Fibroblast of skin of left biceps (primary cell): ENCODE data around the gene RNPEP.
"Not testable (repeated sequence)": the region's sequence is repeated elsewhere in the genome, so short reads cannot be mapped to it uniquely, and the experiment has no call there.

Experiments used
- DNase-seq, 2 experiments: peaks; one replicate each; pipeline ENCODE4 v3.0.0-alpha.2; 2013; ENCODE audit warnings: low read depth in 2 of 2

Gene RNPEP

DNA sequence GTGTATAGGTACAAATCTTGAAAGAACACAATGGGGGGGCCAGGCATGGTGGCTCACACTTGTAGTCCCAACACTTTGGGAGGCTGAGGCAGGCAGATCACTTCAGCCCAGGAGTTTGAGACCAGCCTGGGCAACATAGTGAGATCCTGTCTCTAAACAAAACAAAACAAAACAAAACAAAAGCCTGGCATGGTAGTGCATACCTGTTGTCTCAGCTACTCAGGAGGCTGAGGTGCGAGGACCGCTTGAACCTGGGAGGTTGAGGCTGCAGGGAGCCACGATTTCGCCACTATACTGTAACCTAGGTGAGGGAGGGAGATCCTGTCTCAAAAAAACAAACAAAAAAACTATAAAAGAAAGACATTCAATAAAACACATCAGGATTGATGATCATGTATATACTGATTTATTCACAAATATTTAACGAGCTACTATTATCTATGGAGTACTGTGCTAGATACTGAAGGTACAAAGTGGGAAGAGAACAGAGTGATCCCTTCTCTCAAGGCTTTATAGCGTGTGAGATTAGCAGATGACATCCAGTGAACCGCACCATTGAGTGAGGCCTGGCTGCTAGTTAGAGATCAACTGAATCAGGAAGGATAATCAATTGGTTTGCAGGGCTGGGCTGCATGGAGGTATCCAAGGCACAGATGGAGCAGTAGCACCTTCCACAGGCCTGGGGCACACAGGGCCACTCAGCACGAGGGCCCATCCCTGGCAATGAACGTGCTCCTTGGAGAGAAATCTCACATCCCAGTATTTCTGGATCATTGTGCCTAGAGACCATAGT is 54.3 kb downstream of the RNPEP start:
- no peak for DNase-seq

DNA sequence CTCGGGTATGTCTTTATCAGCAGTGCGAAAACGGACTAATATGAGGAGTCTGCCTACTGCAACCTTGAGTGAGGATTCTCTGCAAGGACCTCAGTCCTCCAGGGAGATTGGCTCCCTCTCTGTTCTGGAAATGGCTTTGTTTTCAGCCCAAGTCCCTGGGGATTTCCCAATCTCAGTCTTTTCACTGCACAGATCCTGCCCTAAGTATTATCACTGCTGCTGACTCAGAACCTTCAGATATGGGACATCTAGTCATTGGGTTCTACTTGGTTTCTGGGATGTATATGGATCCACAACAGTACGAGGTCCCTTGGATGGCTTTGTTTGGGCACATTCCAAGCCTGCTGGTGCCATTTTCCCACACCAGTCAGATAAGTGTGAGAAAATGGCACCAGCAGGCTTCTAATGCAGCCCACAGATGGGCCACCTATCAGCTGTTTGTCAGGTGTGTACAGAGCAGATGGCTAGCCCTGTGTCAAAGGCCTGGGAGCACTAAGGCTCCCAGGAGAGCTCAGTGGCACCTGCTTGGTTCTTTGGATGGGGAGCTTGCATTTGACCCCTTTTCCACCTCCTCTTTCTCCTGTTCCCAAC is 55.4 kb downstream of the RNPEP start:
- DNase-seq: no peak

DNA sequence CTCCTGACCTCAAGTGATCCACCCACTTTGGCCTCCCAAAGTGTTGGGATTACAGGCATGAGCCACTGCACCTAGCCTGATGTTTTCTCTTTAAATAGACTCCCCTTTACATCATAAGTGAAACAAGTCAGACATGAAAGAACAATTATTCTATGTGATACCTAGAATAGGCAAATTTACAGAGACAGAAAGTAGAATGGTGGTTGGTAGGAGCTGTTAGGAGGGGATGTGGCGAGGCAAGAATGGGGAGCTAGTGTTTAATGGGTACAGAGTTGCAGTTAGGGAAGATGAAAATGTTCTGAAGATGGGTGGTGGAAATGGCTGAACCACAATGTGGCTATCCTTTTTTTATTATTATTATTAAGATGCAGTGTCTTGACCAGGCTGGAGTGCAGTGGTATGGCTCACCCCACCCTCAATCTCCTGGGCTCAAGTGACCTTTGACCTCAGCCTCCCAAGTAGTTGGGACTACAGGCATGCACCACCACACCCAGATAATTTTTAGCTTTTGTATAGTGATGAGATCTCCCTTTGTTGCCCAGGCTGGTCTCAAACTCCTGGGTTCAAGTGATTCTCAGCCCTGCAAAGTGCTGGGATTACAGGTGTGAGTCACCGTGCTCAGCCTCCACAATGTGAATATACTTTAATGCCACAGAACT is 56.4 kb downstream of the RNPEP start:
- DNase-seq: no peak

DNA sequence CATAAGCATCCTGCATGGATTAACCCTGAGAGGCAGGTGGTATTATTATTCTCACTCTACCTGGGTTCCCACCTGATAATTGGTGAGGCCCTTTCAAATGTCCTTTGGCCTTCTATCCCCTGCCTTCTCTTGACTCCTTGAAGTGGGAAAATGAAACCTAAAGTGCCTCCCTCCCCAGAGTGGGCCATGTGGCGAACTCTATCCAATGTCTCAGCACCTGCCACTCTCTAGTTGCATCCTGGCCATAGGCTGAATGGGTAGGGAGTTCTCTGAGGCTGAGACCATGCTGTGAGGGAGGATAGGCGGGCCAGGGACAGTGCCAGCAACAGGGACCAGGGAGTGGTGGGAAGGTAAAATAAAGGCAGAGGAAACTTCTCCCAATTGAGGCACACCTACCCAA is 63.3 kb downstream of the RNPEP start:
- no peak for DNase-seq

DNA sequence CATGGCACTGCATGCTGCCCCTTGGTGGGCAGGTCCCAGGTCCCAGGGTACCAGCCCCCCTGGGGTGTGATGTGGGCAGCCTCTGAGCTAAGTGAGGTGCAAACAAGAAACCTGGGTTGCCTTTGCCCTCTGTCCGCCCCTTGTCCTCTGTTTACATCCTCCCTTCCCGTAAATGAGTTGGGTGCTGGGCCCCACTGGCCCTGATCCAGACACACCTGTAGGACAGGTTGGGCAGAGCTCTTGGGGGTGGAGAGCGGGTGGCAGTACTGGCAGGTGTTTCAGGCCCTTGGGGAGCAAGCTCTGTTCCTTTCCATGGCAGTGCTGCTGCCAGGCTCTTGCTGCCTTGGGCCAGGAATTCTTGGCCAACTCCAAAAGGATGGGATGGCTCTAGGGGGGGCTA is 63.8 kb downstream of the RNPEP start:
- DNase-seq: no peak

DNA sequence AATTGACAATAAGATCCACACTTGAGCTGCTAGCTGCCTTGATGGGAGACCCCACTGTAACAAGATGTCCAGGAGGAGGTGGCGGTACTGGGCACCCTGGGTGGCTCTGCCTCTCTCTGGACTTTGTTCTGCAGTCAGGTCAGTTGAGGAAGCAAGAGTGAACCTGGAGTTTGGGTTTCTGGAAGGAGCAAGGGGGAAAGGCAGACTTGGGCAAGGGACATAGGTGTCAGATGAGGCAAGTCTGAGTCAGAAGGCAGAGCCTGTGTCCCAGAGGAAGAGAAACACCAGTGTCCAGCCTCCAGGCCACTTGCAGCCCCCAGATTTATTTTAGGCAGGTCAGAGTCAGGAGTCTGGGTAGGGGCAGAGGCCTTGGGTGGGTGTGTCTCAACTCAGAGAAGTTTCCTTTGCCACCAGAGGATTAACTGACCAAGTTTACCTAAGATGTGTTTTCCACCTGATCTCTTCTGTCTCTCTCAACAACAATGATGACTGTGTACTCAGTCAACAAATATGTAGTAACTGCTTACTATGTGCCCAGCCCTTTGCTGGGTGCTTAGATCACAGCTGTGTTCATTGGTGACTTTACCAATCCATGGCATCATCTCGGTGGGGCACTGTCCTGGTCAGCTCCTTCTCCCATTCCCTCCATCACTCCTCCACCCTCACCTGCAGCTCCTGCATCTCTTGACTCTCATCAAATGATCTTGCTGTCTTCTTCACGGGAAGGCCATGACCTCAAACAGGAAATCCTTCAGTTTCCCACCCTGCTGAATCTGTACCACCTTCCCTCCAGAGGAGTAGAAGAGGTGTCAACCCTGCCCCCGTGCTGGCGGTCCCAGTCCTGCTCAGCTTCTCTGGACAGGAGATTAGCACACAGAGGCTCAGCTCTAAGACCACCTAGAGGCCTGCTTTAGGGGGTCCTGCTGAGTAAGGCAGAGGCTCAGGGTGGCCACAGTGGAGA is 64.6 kb downstream of the RNPEP start:
- no peak for DNase-seq

DNA sequence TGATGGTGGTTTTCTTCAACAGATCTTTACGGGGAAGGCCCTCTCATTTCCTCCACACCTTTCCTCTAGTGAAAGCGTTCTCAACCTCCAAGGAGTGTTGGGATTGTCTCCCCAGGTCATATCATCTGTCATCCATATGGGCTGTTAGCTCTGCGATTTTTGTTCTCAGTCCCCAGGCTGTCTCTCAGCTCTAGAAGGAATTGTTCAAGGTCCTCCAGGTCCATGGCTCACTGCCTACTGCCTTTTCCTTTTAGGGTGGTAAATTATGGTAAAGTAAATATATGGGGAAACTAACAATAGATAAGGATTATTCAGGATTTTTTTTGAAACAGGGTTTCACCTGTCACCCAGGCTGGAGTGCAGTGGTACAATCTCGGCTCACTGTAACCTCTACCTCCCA is 65.5 kb downstream of the RNPEP start:
- DNase-seq: no peak

DNA sequence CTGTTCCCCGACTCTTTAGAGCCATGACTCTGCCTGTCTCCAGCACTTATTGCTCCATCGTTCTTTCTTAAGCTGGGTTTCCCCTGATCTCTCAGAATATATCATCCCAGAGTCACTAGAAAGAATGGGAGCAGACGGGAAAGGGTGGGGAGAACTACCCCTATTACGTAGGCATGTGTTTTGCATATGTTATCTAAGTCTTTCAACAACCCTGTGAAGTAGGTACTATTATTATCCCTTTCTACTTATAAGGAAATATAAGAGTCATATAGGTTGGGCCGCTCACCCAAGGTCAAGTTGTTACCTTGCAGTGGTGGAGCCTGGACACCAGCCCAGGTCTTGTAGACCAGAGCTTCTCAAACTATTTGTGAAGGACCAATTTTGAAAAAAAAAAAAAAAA is 66.7 kb downstream of the RNPEP start:
- DNase-seq: no peak

DNA sequence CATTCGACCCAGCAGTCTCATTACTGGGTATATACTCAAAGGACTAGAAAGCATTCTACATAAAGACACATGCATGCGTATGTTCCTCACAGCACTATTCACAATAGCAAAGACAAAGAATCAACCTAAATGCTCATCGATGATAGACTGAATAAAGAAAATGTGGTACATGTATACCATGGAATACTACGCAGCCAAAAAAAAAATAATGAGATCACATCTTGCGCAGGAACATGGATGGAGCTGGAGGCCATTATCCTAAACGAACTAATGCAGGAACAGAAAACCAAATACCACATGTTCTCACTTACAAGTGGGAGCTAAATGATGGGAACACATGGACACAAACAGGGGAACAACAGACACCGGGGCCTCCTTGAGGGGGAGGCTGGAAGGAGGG is 71.6 kb downstream of the RNPEP start:
- DNase-seq: no peak

DNA sequence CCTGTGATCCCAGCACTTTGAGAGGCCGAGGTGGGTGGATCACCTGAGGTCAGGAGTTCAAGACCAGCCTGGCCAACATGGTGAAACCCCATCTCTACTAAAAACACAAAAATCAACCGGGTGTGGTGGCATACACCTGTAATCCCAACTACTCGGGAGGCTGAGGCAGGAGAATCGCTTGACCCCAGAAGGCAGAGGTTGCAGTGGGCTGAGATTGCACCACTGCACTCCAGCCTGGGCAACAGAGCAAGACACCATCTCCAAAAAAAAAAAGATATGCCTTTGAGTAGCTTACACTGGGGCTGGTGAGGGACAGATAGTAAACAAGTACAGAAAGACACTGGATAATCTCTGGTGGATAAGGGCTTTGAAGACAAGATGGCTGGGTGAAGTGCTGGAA is 72.2 kb downstream of the RNPEP start:
- not testable (repeated sequence) for DNase-seq
